NCI-H748 (cell line): ENCODE results near the gene SLU7.

Experiments used
- DNase-seq: peaks from one replicate; lab custom pipeline; 2025; ENCODE audit not compliant: unreplicated experiment; lab: John Stamatoyannopoulos, UW

SLU7 gene

DNA sequence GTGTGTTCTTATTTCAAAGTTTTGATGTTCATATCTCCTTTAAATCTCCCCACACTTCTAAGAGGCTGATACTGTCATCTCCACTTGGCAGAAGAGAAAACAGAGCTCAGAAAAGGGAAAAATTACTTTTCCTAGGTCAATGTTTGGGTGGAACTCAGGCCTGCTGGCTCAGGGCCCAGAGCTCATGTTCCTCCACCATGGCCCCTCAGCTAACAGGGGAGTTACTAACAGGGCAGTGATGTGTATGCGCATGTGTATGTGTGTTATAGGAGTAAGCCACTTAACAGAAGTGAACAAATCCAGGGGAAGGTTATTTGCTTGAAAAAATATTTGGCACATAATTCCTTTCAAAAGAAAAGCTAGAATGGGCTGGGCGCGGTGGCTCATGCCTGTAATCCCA is 51.0 kb downstream of the SLU7 start:
- DNase-seq: no peak

DNA sequence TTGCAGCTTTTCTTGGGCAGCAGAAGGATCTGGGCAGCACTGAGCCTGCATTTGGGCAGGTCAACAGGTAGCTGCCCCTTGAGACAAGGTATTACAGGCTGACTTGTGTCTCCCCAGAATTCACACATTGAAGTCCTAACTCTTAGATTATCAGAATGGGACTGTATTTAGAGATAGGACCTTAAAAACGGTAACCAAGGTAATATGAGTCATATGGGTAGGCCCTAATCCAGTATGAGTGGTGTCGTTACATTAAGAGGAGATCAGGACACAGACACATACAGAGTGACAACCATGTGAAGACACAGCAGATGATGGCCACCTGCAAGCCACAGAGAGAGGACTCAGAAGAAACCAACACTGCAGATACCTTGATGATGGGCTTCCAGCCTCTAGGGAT is 51.6 kb downstream of the SLU7 start:
- no peak for DNase-seq

DNA sequence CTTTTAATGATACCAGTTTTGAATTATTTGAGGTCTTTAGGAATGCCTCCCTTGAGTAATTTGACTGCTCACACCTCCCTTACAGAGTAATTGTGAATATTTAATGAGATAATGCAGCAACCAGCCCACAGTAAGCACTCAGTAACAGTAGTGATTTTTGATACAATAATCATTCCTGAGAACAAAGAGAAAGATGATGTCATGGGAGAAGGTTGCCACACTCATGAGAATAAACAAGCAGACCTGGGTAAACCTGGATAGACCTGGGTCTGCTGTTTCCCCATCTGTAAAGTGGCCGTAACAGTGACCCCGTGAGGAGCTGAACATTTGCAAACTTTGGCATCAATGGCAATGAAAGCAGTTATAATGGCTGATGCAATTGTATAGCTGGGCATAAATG is 52.7 kb downstream of the SLU7 start:
- no peak for DNase-seq

DNA sequence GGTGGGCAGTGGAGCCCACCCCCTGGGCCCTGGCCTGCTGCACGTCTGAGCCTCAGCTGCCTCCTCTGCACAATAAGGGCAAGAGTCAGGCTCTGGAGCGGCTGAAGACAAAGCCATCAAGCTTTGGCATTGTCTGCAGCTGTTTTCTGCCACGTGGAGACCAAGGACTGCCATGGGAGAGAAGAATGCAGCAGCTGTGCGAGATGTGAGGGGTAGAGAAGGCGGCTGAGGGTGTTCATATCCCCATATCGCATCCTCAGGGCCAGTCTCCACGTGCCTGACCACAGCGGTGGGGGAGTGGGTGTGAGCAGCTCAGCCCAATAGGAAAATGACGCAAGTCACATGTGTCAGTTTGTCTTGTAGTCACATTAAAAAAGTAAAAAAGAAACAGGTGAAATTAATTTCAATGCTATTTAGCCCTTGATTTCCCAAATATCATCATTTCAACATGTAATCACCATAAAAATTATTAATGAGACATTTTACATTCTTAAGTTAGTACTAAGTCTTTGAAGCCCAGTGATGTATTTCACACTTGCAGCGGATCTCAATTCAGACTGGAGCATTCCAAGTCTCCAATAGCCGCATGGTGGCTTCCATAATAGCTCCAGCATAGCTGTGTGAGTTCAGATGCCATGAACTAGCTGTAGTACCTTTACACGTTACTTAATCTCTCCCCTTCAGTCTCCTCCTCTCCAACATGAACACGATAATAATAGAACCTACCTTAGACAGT is 55.1 kb downstream of the SLU7 start:
- no peak for DNase-seq

DNA sequence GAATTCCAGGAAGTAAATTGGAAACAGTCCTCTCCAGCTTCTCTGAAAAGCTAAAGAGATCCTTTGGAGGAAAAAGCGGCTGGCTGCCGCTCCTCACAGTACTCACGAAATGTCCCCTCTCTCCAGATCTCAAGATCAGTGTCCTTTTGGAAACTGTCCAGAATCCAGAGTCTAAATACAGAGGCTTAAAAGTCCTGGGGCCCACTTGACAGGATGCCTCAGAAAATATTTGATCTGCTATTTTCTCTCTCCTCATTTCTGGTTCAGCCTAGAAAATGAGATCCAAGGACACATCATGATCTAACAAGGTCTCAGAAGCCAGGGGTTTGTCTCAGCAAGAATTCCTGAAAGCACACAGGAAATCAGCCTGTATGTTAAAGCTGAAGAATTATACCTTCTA is 55.7 kb downstream of the SLU7 start:
- no peak for DNase-seq

DNA sequence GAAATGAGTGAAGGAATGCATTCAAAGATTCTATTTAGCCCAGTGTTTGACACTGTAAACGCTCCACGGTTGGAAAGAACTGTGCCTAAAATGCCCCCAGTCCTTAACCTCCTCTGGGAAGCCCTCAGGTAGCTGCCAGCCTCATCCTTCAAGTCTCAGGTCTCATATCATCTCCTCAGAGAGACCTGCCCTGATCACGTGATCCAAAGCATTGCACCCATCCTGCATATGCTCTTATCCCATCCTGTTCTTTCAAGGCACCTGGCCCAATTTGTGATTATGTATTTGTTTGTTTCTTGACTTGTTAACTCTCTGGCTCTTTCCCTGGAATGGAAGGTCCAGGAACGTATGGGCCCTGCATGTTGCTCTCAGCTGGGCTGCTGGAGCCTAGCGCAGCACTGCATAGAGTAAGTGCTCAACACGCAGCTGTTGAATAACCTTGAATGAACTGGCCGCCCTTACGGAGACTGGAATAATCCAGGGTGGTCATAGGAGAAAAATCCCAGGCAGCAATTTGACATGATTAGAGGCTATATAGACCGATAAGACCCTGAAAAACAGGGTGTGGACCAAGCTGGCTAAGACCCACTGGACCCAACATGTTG is 57.2 kb downstream of the SLU7 start:
- DNase-seq: no peak

DNA sequence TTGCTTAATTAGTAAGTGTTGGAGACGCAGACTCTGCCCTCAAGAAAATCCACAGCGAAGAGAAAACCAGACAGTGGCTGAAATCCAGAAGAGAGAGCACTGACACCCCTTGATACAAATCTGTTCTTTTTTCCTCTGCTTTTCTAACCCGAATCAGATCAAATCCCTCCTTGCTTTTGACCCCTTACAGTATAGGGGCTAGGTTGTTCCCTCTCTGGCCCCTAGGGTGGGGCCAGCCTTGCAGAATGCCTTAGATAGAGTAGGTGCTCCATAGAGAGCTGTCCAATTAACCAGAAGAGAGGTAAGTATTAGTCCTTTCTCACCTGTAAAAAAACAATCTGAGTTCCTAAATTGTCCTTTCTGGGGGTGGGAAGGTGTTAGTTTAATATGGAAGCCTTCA is 58.6 kb downstream of the SLU7 start:
- DNase-seq: no peak

DNA sequence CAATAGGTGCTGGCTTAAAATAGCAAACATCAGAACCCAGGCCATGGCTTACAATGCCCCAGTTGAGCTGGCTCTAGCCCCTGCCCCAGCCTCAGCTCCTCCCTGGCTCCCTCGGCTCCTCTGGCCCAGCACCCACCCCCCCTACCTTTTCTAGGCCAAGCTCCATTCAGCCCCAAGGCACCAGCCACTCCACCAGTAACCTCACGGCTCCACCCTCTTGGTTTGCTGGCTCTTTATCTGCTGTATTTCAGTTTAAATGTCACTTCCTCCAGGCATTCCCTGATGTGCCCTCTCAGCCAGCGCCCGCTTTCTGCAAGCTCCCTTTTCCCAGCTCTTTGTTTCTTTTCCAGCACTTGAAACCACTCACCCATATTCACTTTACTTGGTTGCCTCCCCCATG is 59.1 kb downstream of the SLU7 start:
- DNase-seq: no peak

DNA sequence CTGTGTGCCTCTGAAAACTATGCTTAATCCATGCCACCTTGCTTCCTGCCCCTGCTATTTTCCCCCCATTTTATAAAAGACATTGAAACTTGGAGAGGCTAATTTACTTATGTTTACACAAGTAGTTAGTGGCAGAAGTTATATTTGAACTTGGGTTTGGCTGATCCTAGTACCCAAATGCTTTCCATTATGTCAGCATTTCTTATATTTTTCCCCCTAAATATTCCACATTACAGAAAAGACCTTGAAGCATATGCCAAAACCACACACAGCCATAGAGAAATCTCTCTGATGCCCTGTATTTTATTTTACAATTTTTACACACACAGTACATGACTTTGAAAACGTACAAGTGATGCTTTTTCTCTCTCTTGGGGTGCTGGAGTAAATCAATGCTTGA is 59.6 kb downstream of the SLU7 start:
- DNase-seq: no peak

DNA sequence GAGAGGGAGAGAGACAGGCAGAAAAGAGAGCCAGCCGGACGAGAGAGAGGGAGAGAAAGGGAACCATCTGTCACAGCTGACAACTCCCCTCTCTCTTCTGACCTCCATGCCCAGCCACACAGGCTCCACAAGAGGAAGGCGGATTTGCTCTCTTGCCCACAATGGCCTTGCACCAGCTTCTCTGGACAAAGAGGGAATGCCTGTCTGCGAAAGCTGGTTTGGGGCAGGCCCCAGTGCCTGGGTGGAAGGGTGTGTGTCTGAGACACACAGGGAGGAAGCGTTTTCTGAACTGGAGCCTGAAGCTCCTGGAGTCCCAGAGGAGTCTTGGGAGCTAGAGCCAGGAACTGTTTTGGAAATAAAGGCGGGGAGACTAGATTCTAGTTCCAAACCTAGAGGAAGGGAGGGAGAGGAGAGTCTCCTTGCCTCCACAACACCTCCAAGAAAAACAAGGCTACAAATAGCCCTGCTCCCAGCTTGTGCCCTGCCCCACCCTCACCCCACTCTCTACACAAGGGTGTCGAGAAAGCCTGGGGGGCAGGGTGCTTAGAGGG is 60.9 kb downstream of the SLU7 start:
- DNase-seq: no peak

DNA sequence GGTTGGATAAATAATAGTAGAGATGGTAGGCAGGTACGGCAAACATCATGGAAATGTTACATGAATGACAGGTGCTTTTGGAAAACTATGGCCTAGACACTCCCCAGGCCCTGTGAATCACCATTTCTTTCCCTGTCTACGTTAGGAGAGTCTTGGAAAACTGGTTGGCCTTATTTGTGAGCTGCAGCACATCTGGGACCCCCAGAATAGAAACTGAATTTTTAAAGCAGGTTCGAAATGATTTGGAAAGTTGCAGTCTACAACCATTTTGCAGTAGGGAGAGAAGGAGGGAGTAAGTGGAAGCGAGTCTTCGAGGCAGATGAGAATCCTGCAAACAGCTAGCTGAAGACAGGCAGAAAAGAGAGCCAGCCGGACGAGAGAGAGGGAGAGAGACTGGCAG is 61.5 kb downstream of the SLU7 start:
- no peak for DNase-seq

DNA sequence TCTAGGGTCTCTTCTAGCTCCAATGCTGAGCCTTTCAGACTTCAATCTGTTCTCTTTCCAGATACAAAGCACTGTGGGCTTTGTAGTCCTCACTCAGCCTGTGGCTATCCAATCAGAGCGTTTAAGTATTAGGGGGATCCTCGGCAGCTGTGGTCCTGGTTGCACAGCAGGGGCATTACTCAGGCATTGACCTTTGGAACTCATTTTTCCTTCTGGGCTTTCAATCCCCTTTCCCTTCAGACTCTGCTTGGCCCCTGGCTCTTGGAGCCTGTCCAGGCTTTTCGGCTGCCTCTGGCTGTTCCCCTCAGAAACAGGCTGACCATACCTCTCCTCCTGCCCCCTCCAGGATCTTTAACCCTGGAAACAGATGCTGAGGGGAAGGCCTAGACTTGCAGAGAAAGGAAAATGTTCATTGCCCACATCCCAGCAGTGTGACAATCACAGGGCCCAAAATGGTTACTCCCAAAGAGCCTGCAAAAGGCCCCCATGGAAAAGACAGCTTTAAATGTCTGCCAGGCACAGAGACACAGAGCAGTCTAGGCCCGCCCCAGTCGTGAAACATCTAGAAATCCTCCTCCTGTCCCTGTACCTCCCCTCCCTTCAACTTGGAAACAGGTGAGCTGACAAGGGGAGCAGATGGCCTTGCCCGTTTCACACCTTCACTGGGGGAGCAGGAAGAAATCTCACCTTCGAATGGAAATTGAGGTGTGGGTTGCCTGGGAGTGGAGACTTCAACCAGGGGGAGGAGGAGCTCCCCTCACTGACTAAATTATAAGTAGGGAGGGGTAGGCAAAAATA is 62.1 kb downstream of the SLU7 start:
- DNase-seq: no peak

DNA sequence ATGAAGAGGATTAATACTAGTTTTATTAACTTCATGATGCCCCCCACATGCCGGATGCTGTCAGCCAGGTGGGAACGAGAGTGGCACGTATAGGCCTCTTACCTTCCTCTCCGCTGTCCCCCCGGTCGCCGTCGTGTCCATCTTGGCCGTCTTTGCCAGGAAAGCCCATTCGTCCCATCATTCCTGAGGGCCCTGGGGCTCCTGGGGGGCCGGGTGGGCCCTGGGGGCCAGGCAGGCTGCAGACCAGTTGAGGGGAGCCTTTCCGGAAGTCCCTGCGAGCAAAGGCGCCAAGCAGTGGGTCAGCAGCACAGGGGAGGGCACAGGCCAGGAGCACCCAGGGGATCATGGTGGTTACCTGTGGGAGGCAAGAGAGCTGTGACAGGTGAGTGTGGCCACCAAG is 64.2 kb downstream of the SLU7 start:
- DNase-seq: no peak

DNA sequence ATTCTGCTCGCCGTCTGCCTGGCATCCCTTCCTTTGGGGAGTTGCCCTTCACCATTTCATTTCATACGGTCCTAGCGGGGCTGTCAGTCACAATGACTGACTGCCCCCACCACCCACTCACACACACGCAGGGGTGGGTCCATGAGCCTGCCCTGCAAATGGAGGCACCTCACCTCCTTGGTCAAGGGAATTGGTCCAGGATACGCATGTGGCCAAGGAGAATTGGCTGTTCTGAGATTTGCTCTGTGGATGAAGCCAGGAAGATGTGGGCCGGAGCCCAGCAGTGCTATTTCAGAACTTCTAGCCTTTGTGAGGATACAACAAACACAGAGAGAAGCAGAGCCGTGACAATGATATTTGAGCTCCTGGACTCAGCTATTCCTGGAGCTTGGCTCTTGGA is 65.5 kb downstream of the SLU7 start:
- no peak for DNase-seq

DNA sequence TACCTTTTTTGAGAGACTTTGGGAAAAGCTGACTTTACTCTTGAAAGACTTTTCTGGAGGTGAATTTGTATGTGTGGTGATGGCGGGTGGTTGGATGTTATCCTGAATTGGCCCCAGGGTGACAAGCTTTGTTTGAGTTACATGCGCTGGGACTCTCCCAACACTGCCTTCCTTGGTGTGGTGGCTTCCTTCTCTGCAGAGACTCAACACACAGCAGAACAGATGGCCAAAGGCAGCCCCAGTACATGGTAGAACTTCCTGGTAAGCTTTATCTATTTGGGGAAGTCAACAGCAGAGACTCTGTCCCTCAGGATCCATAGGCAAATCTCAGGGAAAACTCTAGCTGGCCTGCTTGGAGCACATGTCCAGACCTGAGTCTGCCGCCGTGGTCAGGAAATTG is 66.6 kb downstream of the SLU7 start:
- DNase-seq: no peak
